A673 (cell line): ENCODE measurements around the gene TRPT1.

Experiments
- EZH2 ChIP-seq: fragments of 200-600 bp; sonication (generic); IDR thresholded peaks from 2 replicates; pipeline ENCODE4 v1.6.1; 2017; ENCODE audit warnings: borderline replicate concordance, low read depth, mild to moderate bottlenecking, mixed read lengths, antibody characterized with exemption, low read length; ENCODE audit not compliant: poor library complexity, severe bottlenecking
- TF ChIP-seq, protein P1 (sequence below): fragments of 300-800, 200-600 bp; sonication (generic); conservative IDR thresholded peaks from 2 replicates; pipeline ENCODE4 v1.5.1; 2017; ENCODE audit warnings: low read depth, mild to moderate bottlenecking, antibody characterized with exemption, low read length, moderate library complexity, mixed read lengths

DNA sequence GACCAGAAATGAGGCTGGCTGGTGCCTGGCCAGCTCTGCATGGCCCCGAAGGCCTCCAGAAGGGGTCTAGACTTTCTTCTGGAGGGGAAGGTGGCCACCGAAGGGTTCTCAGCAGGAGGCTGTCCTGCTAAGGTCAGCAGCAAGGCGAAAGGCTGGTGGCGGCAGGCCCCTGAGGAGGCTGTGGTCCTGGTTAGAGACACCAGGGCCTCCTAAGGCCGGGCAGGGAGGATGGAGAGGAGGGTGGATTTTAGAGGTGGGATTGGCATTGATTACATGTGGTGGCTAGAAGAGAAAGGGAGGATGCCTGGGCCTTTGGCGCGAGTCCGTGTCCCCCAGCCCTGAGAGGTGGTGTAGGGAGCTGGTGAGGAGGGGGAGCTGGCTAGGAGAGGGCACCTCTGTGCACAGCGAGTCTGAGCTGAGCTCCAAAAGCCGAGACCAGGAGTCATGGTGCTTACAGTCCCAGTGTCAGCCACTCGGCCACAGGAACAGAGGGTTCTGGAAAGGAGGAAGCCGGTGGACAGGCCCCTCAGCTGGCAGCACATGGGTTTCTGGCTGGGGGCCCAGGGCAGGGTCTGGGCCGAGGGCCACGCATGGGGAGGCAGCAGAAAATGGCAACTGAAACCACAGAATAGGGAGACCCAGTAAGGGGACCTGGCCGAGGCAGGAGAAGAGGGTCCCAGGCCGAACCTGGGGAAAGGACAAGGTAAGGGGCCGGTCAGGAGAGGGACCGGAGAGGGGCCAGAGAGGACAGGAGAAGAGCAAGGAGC lies 17.0 kb downstream of the TRPT1 start:
- TF ChIP-seq, protein P1, sequence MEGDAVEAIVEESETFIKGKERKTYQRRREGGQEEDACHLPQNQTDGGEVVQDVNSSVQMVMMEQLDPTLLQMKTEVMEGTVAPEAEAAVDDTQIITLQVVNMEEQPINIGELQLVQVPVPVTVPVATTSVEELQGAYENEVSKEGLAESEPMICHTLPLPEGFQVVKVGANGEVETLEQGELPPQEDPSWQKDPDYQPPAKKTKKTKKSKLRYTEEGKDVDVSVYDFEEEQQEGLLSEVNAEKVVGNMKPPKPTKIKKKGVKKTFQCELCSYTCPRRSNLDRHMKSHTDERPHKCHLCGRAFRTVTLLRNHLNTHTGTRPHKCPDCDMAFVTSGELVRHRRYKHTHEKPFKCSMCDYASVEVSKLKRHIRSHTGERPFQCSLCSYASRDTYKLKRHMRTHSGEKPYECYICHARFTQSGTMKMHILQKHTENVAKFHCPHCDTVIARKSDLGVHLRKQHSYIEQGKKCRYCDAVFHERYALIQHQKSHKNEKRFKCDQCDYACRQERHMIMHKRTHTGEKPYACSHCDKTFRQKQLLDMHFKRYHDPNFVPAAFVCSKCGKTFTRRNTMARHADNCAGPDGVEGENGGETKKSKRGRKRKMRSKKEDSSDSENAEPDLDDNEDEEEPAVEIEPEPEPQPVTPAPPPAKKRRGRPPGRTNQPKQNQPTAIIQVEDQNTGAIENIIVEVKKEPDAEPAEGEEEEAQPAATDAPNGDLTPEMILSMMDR, result no peak
- no peak for TF ChIP-seq EZH2
